ENCODE measurements around the gene OMP.

- TF ChIP-seq POLR2AphosphoS5 (IDR thresholded peaks at IDR 0.05; ENCODE audit: low read depth) (no peak), GABPA (IDR thresholded peaks at IDR 0.05; ENCODE audit: low read depth) (no peak), SPI1 (IDR thresholded peaks at IDR 0.05; ENCODE audit: borderline replicate concordance, low read depth) (no peak)
- TF ChIP-seq, protein P1, sequence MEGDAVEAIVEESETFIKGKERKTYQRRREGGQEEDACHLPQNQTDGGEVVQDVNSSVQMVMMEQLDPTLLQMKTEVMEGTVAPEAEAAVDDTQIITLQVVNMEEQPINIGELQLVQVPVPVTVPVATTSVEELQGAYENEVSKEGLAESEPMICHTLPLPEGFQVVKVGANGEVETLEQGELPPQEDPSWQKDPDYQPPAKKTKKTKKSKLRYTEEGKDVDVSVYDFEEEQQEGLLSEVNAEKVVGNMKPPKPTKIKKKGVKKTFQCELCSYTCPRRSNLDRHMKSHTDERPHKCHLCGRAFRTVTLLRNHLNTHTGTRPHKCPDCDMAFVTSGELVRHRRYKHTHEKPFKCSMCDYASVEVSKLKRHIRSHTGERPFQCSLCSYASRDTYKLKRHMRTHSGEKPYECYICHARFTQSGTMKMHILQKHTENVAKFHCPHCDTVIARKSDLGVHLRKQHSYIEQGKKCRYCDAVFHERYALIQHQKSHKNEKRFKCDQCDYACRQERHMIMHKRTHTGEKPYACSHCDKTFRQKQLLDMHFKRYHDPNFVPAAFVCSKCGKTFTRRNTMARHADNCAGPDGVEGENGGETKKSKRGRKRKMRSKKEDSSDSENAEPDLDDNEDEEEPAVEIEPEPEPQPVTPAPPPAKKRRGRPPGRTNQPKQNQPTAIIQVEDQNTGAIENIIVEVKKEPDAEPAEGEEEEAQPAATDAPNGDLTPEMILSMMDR (IDR thresholded peaks at IDR 0.05; ENCODE audit: insufficient read depth, low read length): no peak
- TF ChIP-seq, protein P2, sequence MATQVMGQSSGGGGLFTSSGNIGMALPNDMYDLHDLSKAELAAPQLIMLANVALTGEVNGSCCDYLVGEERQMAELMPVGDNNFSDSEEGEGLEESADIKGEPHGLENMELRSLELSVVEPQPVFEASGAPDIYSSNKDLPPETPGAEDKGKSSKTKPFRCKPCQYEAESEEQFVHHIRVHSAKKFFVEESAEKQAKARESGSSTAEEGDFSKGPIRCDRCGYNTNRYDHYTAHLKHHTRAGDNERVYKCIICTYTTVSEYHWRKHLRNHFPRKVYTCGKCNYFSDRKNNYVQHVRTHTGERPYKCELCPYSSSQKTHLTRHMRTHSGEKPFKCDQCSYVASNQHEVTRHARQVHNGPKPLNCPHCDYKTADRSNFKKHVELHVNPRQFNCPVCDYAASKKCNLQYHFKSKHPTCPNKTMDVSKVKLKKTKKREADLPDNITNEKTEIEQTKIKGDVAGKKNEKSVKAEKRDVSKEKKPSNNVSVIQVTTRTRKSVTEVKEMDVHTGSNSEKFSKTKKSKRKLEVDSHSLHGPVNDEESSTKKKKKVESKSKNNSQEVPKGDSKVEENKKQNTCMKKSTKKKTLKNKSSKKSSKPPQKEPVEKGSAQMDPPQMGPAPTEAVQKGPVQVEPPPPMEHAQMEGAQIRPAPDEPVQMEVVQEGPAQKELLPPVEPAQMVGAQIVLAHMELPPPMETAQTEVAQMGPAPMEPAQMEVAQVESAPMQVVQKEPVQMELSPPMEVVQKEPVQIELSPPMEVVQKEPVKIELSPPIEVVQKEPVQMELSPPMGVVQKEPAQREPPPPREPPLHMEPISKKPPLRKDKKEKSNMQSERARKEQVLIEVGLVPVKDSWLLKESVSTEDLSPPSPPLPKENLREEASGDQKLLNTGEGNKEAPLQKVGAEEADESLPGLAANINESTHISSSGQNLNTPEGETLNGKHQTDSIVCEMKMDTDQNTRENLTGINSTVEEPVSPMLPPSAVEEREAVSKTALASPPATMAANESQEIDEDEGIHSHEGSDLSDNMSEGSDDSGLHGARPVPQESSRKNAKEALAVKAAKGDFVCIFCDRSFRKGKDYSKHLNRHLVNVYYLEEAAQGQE (IDR thresholded peaks at IDR 0.05; ENCODE audit: insufficient replicate concordance, low read depth): no peak
Measured at GRCh38 chr11:77066229-77067042, 36.2 kb upstream of the OMP start, which contains the start of gene CAPN5.

Measured in HL-60 (cell line).